Measurements from ENCODE around the gene ZNF575. TPM values are rescaled to one million over a fixed set of nuclear protein-coding genes. Genes with fewer than 3 reads are reported as not detected.
A peak's percentile ranks its signal among the peaks of the same experiment; 100 is the strongest.

Gene ZNF575
- total and polyA plus RNA-seq, 5 donors from 2014 or later = 0.83 to 3.3 (median 1.5) TPM

- Mint-ChIP-seq H3K27me3 (no peaks in the 10 kb centered on the region), H3K36me3 (peaks cover 29% of the 10 kb centered on the region), H3K4me1 (peaks cover 0 to 21% (median 14%) of the 10 kb centered on the region in 4 donors), H3K9me3 (peaks cover 0 to 1% (median 0%) of the 10 kb centered on the region in 7 donors), H3K27ac (peak overlapping the region; percentile 48 to 91 (median 74)), H3K4me3 (peak overlapping the region in 1 of 4 donors; percentile 36)
- peak; percentile 65 to 88 (median 83) for DNase-seq
- H3K4me3 ChIP-seq (ENCODE audit: low read depth, low read length) = no peak overlapping the region
- ATAC-seq (ENCODE audit: low read depth in 2 of 2) = peak; percentile 84 to 89
- H3K27me3 ChIP-seq (ENCODE audit: control insufficient read depth, insufficient read depth, low read length) = no peaks in the 10 kb centered on the region
- H3K4me1 ChIP-seq (ENCODE audit: control insufficient read depth, insufficient read depth, low read length, poor library complexity, severe bottlenecking) = peaks cover 6% of the 10 kb centered on the region
- H3K9me3 ChIP-seq (ENCODE audit: control insufficient read depth in 2 of 2, low read length in 2 of 2) = no peaks in the 10 kb centered on the region
- H3K27ac ChIP-seq (ENCODE audit: insufficient read depth, low read length, poor library complexity, severe bottlenecking) = no peak overlapping the region
- peaks cover 34% of the 10 kb centered on the region for H3K36me3 ChIP-seq (ENCODE audit: control insufficient read depth, insufficient read depth, low read length)
Observed at GRCh38 chr19:43555185-43555770, 22.3 kb downstream of the ZNF575 start.

GRCh38 chr19:43560687-43561086 lies 27.7 kb downstream of the ZNF575 start:
- Histone ChIP-seq H3K4me1 (ENCODE audit: control insufficient read depth, insufficient read depth, low read length, poor library complexity, severe bottlenecking) (peaks cover 35% of the 10 kb centered on the region), H3K36me3 (ENCODE audit: control insufficient read depth, insufficient read depth, low read length) (peaks cover 16% of the 10 kb centered on the region), H3K4me3 (ENCODE audit: low read depth, low read length) (peak overlapping the region; percentile 26), H3K27ac (ENCODE audit: insufficient read depth, low read length, poor library complexity, severe bottlenecking) (peak overlapping the region; percentile 92), H3K27me3 (ENCODE audit: control insufficient read depth, insufficient read depth, low read length) (no peaks in the 10 kb centered on the region), H3K9me3 (ENCODE audit: control insufficient read depth in 2 of 2, low read length in 2 of 2) (no peaks in the 10 kb centered on the region)
- no peak for DNase-seq
- H3K4me3 Mint-ChIP-seq = peak overlapping the region in 3 of 4 donors; percentile 40 to 86 (median 48)
- peaks cover 0 to 59% (median 39%) of the 10 kb centered on the region in 4 donors for H3K4me1 Mint-ChIP-seq
- H3K27ac Mint-ChIP-seq = peak overlapping the region in 2 of 3 donors; percentile 97 to 99
- no peak for ATAC-seq (ENCODE audit: low read depth in 2 of 2)
- peaks cover 20% of the 10 kb centered on the region for H3K36me3 Mint-ChIP-seq
- H3K27me3 Mint-ChIP-seq = no peaks in the 10 kb centered on the region
- H3K9me3 Mint-ChIP-seq = peaks cover 0 to under 1% (median 0%) of the 10 kb centered on the region in 7 donors

- Mint-ChIP-seq H3K36me3 (peaks cover 20% of the 10 kb centered on the region), H3K4me3 (peak overlapping the region; percentile 48 to 86 (median 70)), H3K27me3 (no peaks in the 10 kb centered on the region), H3K9me3 (peaks cover 0 to 2% (median 0%) of the 10 kb centered on the region in 7 donors), H3K4me1 (peaks cover 0 to 56% (median 39%) of the 10 kb centered on the region in 4 donors), H3K27ac (peak overlapping the region; percentile 52 to 99 (median 97))
- Histone ChIP-seq H3K9me3 (ENCODE audit: control insufficient read depth in 2 of 2, low read length in 2 of 2) (no peaks in the 10 kb centered on the region), H3K4me1 (ENCODE audit: control insufficient read depth, insufficient read depth, low read length, poor library complexity, severe bottlenecking) (peaks cover 35% of the 10 kb centered on the region), H3K27ac (ENCODE audit: insufficient read depth, low read length, poor library complexity, severe bottlenecking) (peak overlapping the region; percentile 92), H3K4me3 (ENCODE audit: low read depth, low read length) (peak overlapping the region; percentile 76), H3K27me3 (ENCODE audit: control insufficient read depth, insufficient read depth, low read length) (no peaks in the 10 kb centered on the region), H3K36me3 (ENCODE audit: control insufficient read depth, insufficient read depth, low read length) (peaks cover 13% of the 10 kb centered on the region)
- no peak for DNase-seq
- ATAC-seq (ENCODE audit: low read depth in 2 of 2) = no peak
Observed at GRCh38 chr19:43561139-43561970, 28.4 kb downstream of the ZNF575 start.

- peak overlapping the region; percentile 76 for H3K4me3 ChIP-seq (ENCODE audit: low read depth, low read length)
- Mint-ChIP-seq H3K27ac (peak overlapping the region; percentile 93 to 99 (median 97)), H3K4me3 (peak overlapping the region; percentile 22 to 86 (median 66)), H3K27me3 (no peaks in the 10 kb centered on the region), H3K9me3 (peaks cover 0 to 2% (median 0%) of the 10 kb centered on the region in 7 donors), H3K36me3 (peaks cover 24% of the 10 kb centered on the region), H3K4me1 (peaks cover 0 to 57% (median 43%) of the 10 kb centered on the region in 4 donors)
- H3K27ac ChIP-seq (ENCODE audit: insufficient read depth, low read length, poor library complexity, severe bottlenecking) = peak overlapping the region; percentile 92
- no peaks in the 10 kb centered on the region for H3K9me3 ChIP-seq (ENCODE audit: control insufficient read depth in 2 of 2, low read length in 2 of 2)
- DNase-seq (peak in 1 of 3 donors; percentile 3), ATAC-seq (ENCODE audit: low read depth in 2 of 2) (no peak)
- peaks cover 12% of the 10 kb centered on the region for H3K36me3 ChIP-seq (ENCODE audit: control insufficient read depth, insufficient read depth, low read length)
- peaks cover 35% of the 10 kb centered on the region for H3K4me1 ChIP-seq (ENCODE audit: control insufficient read depth, insufficient read depth, low read length, poor library complexity, severe bottlenecking)
- H3K27me3 ChIP-seq (ENCODE audit: control insufficient read depth, insufficient read depth, low read length) = no peaks in the 10 kb centered on the region
Observed at GRCh38 chr19:43562226-43562697, 29.3 kb downstream of the ZNF575 start.

GRCh38 chr19:43562698-43563241 lies 29.8 kb downstream of the ZNF575 start:
- ATAC-seq (ENCODE audit: low read depth in 2 of 2) = peak; percentile 93 to 94
- H3K4me1 ChIP-seq (ENCODE audit: control insufficient read depth, insufficient read depth, low read length, poor library complexity, severe bottlenecking) = peaks cover 35% of the 10 kb centered on the region
- peaks cover 0 to 2% (median 0%) of the 10 kb centered on the region in 7 donors for H3K9me3 Mint-ChIP-seq
- peak overlapping the region; percentile 92 for H3K27ac ChIP-seq (ENCODE audit: insufficient read depth, low read length, poor library complexity, severe bottlenecking)
- no peaks in the 10 kb centered on the region for H3K9me3 ChIP-seq (ENCODE audit: control insufficient read depth in 2 of 2, low read length in 2 of 2)
- peak overlapping the region; percentile 76 for H3K4me3 ChIP-seq (ENCODE audit: low read depth, low read length)
- H3K36me3 ChIP-seq (ENCODE audit: control insufficient read depth, insufficient read depth, low read length) = peaks cover 9% of the 10 kb centered on the region
- H3K4me3 Mint-ChIP-seq = peak overlapping the region; percentile 22 to 86 (median 66)
- peaks cover 22% of the 10 kb centered on the region for H3K36me3 Mint-ChIP-seq
- peak; percentile 54 to 94 (median 83) for DNase-seq
- no peaks in the 10 kb centered on the region for H3K27me3 ChIP-seq (ENCODE audit: control insufficient read depth, insufficient read depth, low read length)
- peak overlapping the region; percentile 93 to 99 (median 97) for H3K27ac Mint-ChIP-seq
- peaks cover 0 to 57% (median 43%) of the 10 kb centered on the region in 4 donors for H3K4me1 Mint-ChIP-seq
- no peaks in the 10 kb centered on the region for H3K27me3 Mint-ChIP-seq

GRCh38 chr19:43563816-43564457 lies 30.9 kb downstream of the ZNF575 start:
- peak overlapping the region; percentile 93 to 99 (median 97) for H3K27ac Mint-ChIP-seq
- H3K9me3 Mint-ChIP-seq = peaks cover 0 to 2% (median 0%) of the 10 kb centered on the region in 7 donors
- H3K36me3 Mint-ChIP-seq = peaks cover 21% of the 10 kb centered on the region
- Histone ChIP-seq H3K9me3 (ENCODE audit: control insufficient read depth in 2 of 2, low read length in 2 of 2) (no peaks in the 10 kb centered on the region), H3K4me1 (ENCODE audit: control insufficient read depth, insufficient read depth, low read length, poor library complexity, severe bottlenecking) (peaks cover 35% of the 10 kb centered on the region), H3K27ac (ENCODE audit: insufficient read depth, low read length, poor library complexity, severe bottlenecking) (peak overlapping the region; percentile 92), H3K36me3 (ENCODE audit: control insufficient read depth, insufficient read depth, low read length) (peaks cover 4% of the 10 kb centered on the region), H3K4me3 (ENCODE audit: low read depth, low read length) (no peak overlapping the region), H3K27me3 (ENCODE audit: control insufficient read depth, insufficient read depth, low read length) (no peaks in the 10 kb centered on the region)
- DNase-seq (no peak), ATAC-seq (ENCODE audit: low read depth in 2 of 2) (no peak)
- H3K27me3 Mint-ChIP-seq = no peaks in the 10 kb centered on the region
- peak overlapping the region; percentile 8 to 86 (median 31) for H3K4me3 Mint-ChIP-seq
- peaks cover 0 to 55% (median 44%) of the 10 kb centered on the region in 4 donors for H3K4me1 Mint-ChIP-seq

- no peak overlapping the region for H3K4me3 Mint-ChIP-seq
- H3K36me3 Mint-ChIP-seq = peaks cover 16% of the 10 kb centered on the region
- no peaks in the 10 kb centered on the region for H3K27me3 Mint-ChIP-seq
- peak overlapping the region; percentile 38 to 97 (median 65) for H3K27ac Mint-ChIP-seq
- ATAC-seq (ENCODE audit: low read depth in 2 of 2) (no peak), DNase-seq (no peak)
- peaks cover 35% of the 10 kb centered on the region for H3K4me1 ChIP-seq (ENCODE audit: control insufficient read depth, insufficient read depth, low read length, poor library complexity, severe bottlenecking)
- peaks cover 4% of the 10 kb centered on the region for H3K36me3 ChIP-seq (ENCODE audit: control insufficient read depth, insufficient read depth, low read length)
- no peak overlapping the region for H3K27ac ChIP-seq (ENCODE audit: insufficient read depth, low read length, poor library complexity, severe bottlenecking)
- peaks cover under 1 to 54% (median 42%) of the 10 kb centered on the region in 4 donors for H3K4me1 Mint-ChIP-seq
- H3K27me3 ChIP-seq (ENCODE audit: control insufficient read depth, insufficient read depth, low read length) = no peaks in the 10 kb centered on the region
- H3K4me3 ChIP-seq (ENCODE audit: low read depth, low read length) = no peak overlapping the region
- peaks cover 0 to 2% (median 0%) of the 10 kb centered on the region in 7 donors for H3K9me3 Mint-ChIP-seq
- no peaks in the 10 kb centered on the region for H3K9me3 ChIP-seq (ENCODE audit: control insufficient read depth in 2 of 2, low read length in 2 of 2)
Observed at GRCh38 chr19:43564800-43565199, 31.8 kb downstream of the ZNF575 start.

Measured in CD4-positive, CD25-positive, alpha-beta regulatory T cell (primary cell).